IPS DF 6.9 (cell line): ENCODE measurements around the gene ANXA4.
"Not testable (repeated sequence)": the region's sequence is repeated elsewhere in the genome, so short reads cannot be mapped to it uniquely, and the experiment has no call there.

Experiments used
- DNase-seq: peaks from one replicate; pipeline ENCODE4 v3.0.0-alpha.2; 2013; ENCODE audit warnings: low read depth, low spot score
- H3K27ac ChIP-seq: one replicate; pipeline ENCODE4 v1.5.1; 2013; ENCODE audit warnings: low read length, control low read depth
- H3K27me3 ChIP-seq: 2 replicates; pipeline ENCODE4 v1.6.1; 2013; ENCODE audit warnings: mild to moderate bottlenecking, low read length; ENCODE audit not compliant: control insufficient read depth, insufficient read depth
- H3K36me3 ChIP-seq: 2 replicates; pipeline ENCODE4 v1.6.1; 2013; ENCODE audit warnings: low read length; ENCODE audit not compliant: control insufficient read depth, insufficient read depth
- H3K4me1 ChIP-seq: 2 replicates; pipeline ENCODE4 v1.6.1; 2013; ENCODE audit warnings: low read length; ENCODE audit not compliant: control insufficient read depth, insufficient read depth
- H3K4me3 ChIP-seq: 2 replicates; pipeline ENCODE4 v1.5.1; 2013; ENCODE audit warnings: mild to moderate bottlenecking, low read length
- H3K9me3 ChIP-seq: 2 replicates; pipeline ENCODE4 v1.6.1; 2013; ENCODE audit warnings: low read length, inconsistent platforms; ENCODE audit not compliant: control insufficient read depth, insufficient read depth
- WGBS: extraction: QIAGEN DNeasy Blood & Tissue Kit; methylation state at CpG from one replicate; pipeline ENCODE4 v1.1.7; 2013; ENCODE audit warnings: mixed read lengths, missing lambda C conversion rate; ENCODE audit not compliant: insufficient read length, insufficient coverage; 5-methylcytosine and 5-hydroxymethylcytosine counted together

The ANXA4 gene

DNA sequence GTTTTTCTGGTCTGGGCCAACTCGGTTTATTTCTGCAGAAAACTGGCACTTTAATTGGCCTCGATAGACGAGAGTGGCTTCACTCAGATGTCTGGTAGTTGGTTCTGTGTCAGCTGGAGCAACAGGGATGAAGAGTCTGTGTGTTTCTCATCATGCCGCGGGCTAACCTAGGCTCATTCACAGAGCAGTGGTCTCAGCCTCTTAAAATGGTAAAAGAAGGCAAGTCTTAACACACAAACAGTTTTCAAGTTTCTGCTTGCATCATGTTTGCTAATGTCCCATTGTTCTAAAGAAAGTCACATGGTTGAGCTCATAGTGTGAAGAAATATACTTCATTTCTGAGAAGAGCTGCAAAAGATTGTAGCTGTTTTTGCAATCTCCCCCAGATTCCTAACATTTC lies 37.5 kb upstream of the ANXA4 start:
- H3K9me3 ChIP-seq, result no peaks in the 10 kb centered on the region
- DNase-seq, result no peak
- H3K4me3 ChIP-seq, result no peak overlapping the region
- H3K4me1 ChIP-seq, result no peaks in the 10 kb centered on the region
- no peak overlapping the region for H3K27ac ChIP-seq
- no peaks in the 10 kb centered on the region for H3K27me3 ChIP-seq
- H3K36me3 ChIP-seq, result no peaks in the 10 kb centered on the region
- WGBS, result no CpG with 5 or more reads among the region's 5 CpGs

DNA sequence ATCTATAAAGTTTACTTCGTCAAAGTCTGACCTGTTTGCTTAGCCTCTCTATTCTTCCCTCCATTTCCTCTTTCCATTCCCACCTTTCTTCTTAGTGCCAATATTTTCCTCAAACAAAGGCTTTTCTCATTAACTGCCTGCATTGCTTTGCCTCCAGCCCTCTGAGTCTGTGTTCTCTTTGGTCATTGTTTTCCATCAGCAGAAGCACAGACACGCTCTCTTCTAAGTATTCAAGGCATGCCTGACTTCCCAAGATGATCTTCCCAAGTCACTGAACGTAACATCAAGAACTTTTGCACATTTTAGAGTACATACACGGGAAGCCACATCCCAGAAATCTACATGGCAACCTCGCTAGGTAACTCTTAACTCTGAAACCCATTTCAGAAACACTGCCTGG lies 32.6 kb upstream of the ANXA4 start:
- no peaks in the 10 kb centered on the region for H3K4me1 ChIP-seq
- H3K27ac ChIP-seq, result no peak overlapping the region
- H3K4me3 ChIP-seq, result no peak overlapping the region
- H3K9me3 ChIP-seq, result no peaks in the 10 kb centered on the region
- DNase-seq, result no peak
- H3K27me3 ChIP-seq, result no peaks in the 10 kb centered on the region
- no peaks in the 10 kb centered on the region for H3K36me3 ChIP-seq
- WGBS, result no CpG with 5 or more reads among the region's 5 CpGs

DNA sequence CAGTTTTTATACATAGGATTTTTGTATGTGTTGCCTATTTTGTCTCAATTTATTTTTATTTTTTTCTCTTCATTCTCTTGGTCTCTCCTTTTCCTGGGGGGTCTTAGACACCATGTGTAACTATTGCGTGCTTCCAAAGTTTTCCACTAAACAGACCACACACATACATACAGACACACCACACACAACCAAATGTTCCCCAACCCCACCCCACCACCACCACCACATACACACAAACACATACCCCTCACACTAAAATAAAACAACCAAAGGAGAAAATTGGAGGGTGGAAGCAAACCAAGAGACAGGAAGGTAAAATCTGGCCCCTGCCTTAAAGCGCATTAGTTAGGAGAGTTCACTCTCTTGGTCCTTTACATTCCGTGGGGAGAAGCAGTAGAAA lies 30.0 kb upstream of the ANXA4 start:
- no peak for DNase-seq
- peaks cover 5% of the 10 kb centered on the region for H3K4me1 ChIP-seq
- H3K27ac ChIP-seq, result no peak overlapping the region
- no CpG with 5 or more reads among the region's 3 CpGs for WGBS
- no peaks in the 10 kb centered on the region for H3K27me3 ChIP-seq
- H3K36me3 ChIP-seq, result no peaks in the 10 kb centered on the region
- no peak overlapping the region for H3K4me3 ChIP-seq
- no peaks in the 10 kb centered on the region for H3K9me3 ChIP-seq

DNA sequence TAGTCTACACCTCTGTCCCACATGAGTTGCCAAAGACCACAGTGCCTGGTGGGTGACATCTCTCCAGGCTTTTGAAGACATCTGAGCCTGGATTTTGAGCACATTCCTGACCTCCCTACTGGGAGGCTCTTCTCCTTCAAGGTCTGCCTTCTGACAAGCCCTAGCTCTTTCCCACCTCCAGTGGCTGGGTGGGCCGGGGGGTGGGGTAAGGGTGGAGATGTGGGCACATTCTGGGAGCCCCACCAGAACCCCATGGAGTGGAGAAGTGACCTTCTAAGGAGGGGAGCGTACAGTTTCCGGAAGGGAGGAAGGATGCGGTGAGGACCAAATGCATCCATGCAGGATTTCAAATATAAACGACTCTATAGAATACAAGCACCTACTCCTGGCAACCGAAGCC lies 27.9 kb upstream of the ANXA4 start:
- no peak overlapping the region for H3K4me3 ChIP-seq

GRCh38 chr2:69714539-69715220 lies 27.3 kb upstream of the ANXA4 start:
- no CpG with 5 or more reads among the region's 9 CpGs for WGBS
- not testable (repeated sequence) for H3K4me3 ChIP-seq, H3K27me3 ChIP-seq, H3K36me3 ChIP-seq, H3K27ac ChIP-seq, H3K9me3 ChIP-seq
- H3K4me1 ChIP-seq, result peaks cover 15% of the 10 kb centered on the region
- DNase-seq, result peak; percentile 80

More for the DNA sequence above, 27.9 kb upstream of the ANXA4 start:
- no CpG with 5 or more reads among the region's 6 CpGs for WGBS
- H3K27ac ChIP-seq, result no peak overlapping the region
- no peaks in the 10 kb centered on the region for H3K27me3 ChIP-seq
- no peaks in the 10 kb centered on the region for H3K9me3 ChIP-seq
- DNase-seq, result no peak
- no peaks in the 10 kb centered on the region for H3K36me3 ChIP-seq
- H3K4me1 ChIP-seq, result peaks cover 15% of the 10 kb centered on the region

DNA sequence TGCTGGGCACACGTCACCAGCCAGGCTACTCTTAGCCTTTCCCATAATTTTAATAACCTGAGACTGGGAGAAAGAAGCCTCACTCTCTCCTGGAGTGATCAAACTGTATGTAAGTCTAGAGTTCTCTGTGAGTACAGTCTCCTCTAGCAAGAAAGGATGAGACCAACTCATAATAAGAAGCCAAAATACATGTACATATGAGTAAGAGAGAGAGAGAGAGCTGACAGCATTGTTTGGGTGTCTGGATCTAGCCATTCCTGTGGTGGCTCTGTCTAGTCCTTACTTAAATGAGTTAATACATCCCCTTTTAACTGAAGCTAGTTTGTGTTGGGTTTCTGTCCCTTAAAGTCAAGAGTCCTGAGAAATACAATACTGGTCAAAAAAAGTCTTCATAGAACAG lies 26.0 kb upstream of the ANXA4 start:
- DNase-seq, result no peak
- no peaks in the 10 kb centered on the region for H3K9me3 ChIP-seq
- H3K27ac ChIP-seq, result no peak overlapping the region
- peaks cover 15% of the 10 kb centered on the region for H3K4me1 ChIP-seq
- no CpG with 5 or more reads among the region's 1 CpG for WGBS
- H3K27me3 ChIP-seq, result no peaks in the 10 kb centered on the region
- H3K36me3 ChIP-seq, result no peaks in the 10 kb centered on the region
- no peak overlapping the region for H3K4me3 ChIP-seq

DNA sequence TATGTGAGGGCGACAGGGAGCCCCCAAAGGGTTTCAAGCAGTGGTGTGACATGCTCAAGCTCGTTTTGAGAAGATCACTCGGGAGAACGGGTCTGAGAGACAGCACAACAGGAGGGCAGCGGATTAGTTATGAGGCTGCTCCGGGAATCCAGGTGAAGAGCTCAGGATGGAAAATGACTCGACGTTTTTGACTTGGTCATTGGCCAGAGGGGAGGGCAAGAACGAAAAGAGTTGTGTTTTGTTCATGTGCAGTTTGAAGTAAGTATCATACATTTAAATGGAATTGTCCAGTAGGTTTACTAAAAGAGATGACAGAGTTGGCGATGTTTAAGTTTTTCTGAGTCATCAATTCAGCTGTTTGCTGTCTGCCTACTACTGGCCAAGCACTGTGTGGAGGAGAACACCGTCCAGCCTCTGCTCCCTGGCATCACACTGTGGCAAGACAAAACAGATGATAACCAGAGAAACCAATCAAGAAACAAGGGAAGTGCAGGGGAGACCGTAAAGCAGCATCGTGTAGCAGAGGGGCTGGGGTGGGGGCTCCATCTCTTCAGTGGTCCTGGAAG lies 25.3 kb upstream of the ANXA4 start:
- DNase-seq, result no peak
- no CpG with 5 or more reads among the region's 13 CpGs for WGBS

DNA sequence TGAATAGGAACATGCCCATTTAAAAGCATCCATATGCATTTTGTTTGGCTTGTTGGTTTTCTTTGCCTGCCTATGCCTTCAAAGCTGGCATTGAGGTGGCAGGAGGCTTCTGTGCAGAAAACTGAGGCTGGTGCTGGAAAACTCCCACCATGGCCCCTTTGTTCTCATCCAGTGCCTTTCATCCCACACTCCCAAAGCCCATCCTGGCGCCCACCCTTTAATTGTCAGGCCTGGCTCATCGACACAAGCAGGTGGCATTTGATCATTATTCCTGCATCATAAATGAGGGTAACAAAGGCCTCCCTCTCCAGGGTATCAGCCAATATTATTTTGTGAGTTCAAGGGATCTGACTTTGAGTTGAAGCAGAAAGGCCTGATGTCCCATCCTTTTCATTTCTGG lies 24.7 kb upstream of the ANXA4 start:
- Histone ChIP-seq H3K36me3 (no peaks in the 10 kb centered on the region), H3K4me1 (peaks cover 15% of the 10 kb centered on the region), H3K27me3 (no peaks in the 10 kb centered on the region), H3K9me3 (no peaks in the 10 kb centered on the region), H3K27ac (no peak overlapping the region), H3K4me3 (no peak overlapping the region)
- WGBS, result no CpG with 5 or more reads among the region's 2 CpGs
- DNase-seq, result no peak

More for the DNA sequence above, 25.3 kb upstream of the ANXA4 start:
- Histone ChIP-seq H3K9me3 (no peaks in the 10 kb centered on the region), H3K36me3 (no peaks in the 10 kb centered on the region), H3K27ac (no peak overlapping the region), H3K4me1 (peaks cover 15% of the 10 kb centered on the region), H3K27me3 (no peaks in the 10 kb centered on the region), H3K4me3 (no peak overlapping the region)

DNA sequence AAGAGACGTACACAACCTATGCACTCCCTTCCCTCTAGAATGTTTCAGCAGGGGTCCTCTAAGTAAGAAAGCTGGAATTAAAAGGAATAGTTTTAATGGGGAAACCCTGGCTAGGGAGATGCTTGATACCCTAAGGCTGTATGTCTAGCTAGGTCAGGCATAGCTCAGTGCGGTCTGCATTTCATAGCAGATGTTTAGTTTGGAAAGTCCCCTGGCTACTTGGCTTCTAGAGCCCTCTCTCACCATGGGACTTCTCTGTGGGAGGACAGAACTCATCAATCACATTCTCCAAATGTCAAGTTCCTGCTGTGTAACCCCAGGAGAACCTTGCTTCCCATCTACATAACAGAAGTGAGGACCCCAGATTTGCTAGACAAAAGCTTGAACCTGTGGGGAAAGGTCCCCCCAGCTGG lies 24.1 kb upstream of the ANXA4 start:
- peaks cover 15% of the 10 kb centered on the region for H3K4me1 ChIP-seq
- no peaks in the 10 kb centered on the region for H3K27me3 ChIP-seq
- no peak overlapping the region for H3K27ac ChIP-seq
- H3K9me3 ChIP-seq, result no peaks in the 10 kb centered on the region
- no peaks in the 10 kb centered on the region for H3K36me3 ChIP-seq
- no peak for DNase-seq
- H3K4me3 ChIP-seq, result no peak overlapping the region
- WGBS, result no CpG with 5 or more reads among the region's 2 CpGs

- DNase-seq, result no peak
- Histone ChIP-seq H3K27me3 (no peaks in the 10 kb centered on the region), H3K27ac (no peak overlapping the region), H3K9me3 (no peaks in the 10 kb centered on the region), H3K4me1 (peaks cover 15% of the 10 kb centered on the region), H3K4me3 (no peak overlapping the region), H3K36me3 (no peaks in the 10 kb centered on the region)
- no CpG with 5 or more reads among the region's 5 CpGs for WGBS
These were observed 23.5 kb upstream of the ANXA4 start for GRCh38 chr2:69718338-69718965.

DNA sequence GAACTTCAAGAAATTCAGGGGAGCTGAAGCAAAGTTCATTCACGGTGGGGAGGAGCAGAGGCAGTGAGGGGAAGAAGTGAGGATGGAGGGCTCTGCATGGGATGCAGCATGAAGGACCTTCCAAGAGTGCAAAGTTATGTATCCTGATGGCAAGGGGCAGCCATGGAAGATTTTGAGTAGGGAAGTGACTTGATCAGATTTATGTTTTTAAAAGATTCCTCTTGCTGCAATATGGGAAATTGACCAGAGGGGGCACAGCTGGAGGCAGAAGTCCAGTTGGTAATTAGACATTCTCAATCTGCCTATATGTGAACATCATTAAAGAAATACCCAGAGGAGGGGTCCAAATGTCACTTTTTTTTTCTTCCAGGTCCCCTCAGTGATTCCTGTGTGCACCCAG lies 21.5 kb upstream of the ANXA4 start:
- no CpG with 5 or more reads among the region's 1 CpG for WGBS
- Histone ChIP-seq H3K9me3 (no peaks in the 10 kb centered on the region), H3K27ac (no peak overlapping the region), H3K36me3 (no peaks in the 10 kb centered on the region), H3K4me1 (peaks cover 15% of the 10 kb centered on the region), H3K4me3 (no peak overlapping the region), H3K27me3 (no peaks in the 10 kb centered on the region)
- no peak for DNase-seq
